ENCODE measurements around the gene UNC5B.

The UNC5B gene

DNA sequence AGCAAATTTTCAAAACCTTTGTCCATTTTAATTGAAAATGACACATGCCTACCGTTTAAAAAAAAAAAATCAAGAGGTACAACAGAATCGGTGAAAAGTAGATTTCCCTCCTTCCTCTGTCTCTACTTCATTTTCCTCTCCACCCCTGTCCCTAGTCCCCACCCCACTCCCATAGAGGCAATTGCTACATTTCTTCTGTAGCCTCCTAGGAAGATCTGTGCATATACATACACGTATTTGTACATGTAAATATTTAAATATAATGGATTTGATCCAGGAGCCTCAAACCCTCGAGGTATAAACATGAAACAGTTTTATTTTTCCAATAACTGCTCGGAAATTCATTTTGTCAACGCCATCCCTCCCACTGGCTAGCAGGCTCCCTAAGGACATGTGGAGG, 92.5 kb downstream of the UNC5B start:
- ATAC-seq (ENCODE audit: insufficient read depth, low read depth), result no peak
- TF ChIP-seq EZH2 (IDR thresholded peaks at IDR 0.05; ENCODE audit: borderline replicate concordance, low read depth, low read length, severe bottlenecking), result no peak
- TF ChIP-seq, protein P1, sequence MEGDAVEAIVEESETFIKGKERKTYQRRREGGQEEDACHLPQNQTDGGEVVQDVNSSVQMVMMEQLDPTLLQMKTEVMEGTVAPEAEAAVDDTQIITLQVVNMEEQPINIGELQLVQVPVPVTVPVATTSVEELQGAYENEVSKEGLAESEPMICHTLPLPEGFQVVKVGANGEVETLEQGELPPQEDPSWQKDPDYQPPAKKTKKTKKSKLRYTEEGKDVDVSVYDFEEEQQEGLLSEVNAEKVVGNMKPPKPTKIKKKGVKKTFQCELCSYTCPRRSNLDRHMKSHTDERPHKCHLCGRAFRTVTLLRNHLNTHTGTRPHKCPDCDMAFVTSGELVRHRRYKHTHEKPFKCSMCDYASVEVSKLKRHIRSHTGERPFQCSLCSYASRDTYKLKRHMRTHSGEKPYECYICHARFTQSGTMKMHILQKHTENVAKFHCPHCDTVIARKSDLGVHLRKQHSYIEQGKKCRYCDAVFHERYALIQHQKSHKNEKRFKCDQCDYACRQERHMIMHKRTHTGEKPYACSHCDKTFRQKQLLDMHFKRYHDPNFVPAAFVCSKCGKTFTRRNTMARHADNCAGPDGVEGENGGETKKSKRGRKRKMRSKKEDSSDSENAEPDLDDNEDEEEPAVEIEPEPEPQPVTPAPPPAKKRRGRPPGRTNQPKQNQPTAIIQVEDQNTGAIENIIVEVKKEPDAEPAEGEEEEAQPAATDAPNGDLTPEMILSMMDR (IDR thresholded peaks at IDR 0.05; ENCODE audit: borderline replicate concordance, extremely low read depth, low read length, poor library complexity, severe bottlenecking), result no peak

DNA sequence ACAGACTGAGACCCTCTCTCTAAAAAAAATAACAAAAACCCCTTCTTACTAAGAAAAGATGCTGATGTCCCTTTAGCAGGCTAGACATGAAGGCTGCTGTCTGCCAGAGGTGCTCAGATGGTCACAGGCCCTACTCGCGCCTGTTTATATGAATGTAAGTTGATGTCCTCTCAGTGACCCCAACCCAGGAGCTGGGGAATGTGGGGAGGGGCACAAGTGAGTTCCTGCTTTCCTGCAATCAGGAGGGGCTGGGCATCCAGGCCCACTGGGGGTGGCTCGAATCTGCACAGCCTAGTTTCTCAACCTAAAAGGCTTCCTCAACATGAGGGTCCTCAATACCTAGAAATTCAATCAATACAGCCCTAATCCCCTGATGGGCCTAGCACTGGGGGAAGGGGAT, 94.6 kb downstream of the UNC5B start:
- no peak for TF ChIP-seq EZH2 (IDR thresholded peaks at IDR 0.05; ENCODE audit: borderline replicate concordance, low read depth, low read length, severe bottlenecking)
- TF ChIP-seq, protein P1 (IDR thresholded peaks at IDR 0.05; ENCODE audit: borderline replicate concordance, extremely low read depth, low read length, poor library complexity, severe bottlenecking), result no peak
- H3K4me1 ChIP-seq (ENCODE audit: insufficient read depth, low read length), result no peaks in the 10 kb centered on the region
- ATAC-seq (ENCODE audit: insufficient read depth, low read depth), result no peak

More for the DNA sequence above, 92.5 kb downstream of the UNC5B start:
- no peak for DNase-seq
- Histone ChIP-seq H3K4me2 (ENCODE audit: insufficient read depth, low read length) (no peak overlapping the region), H2AFZ (ENCODE audit: low read depth, low read length) (no peak overlapping the region), H3K27me3 (ENCODE audit: insufficient read depth, low read length, poor library complexity) (no peaks in the 10 kb centered on the region), H3K9me3 (ENCODE audit: insufficient read depth, low read length, severe bottlenecking) (no peaks in the 10 kb centered on the region), H3K4me3 (ENCODE audit: low read depth in 1 of 2, low read length in 2 of 2) (no peak overlapping the region), H3K4me1 (ENCODE audit: insufficient read depth, low read length) (no peaks in the 10 kb centered on the region), H4K20me1 (ENCODE audit: insufficient read depth, low read length) (no peaks in the 10 kb centered on the region), H3K9ac (ENCODE audit: low read depth, low read length) (no peak overlapping the region), H3K27ac (ENCODE audit: low read length) (no peak overlapping the region), H3K36me3 (ENCODE audit: insufficient read depth, low read length) (no peaks in the 10 kb centered on the region), H3K79me2 (ENCODE audit: insufficient read depth, low read length) (no peaks in the 10 kb centered on the region)

DNA sequence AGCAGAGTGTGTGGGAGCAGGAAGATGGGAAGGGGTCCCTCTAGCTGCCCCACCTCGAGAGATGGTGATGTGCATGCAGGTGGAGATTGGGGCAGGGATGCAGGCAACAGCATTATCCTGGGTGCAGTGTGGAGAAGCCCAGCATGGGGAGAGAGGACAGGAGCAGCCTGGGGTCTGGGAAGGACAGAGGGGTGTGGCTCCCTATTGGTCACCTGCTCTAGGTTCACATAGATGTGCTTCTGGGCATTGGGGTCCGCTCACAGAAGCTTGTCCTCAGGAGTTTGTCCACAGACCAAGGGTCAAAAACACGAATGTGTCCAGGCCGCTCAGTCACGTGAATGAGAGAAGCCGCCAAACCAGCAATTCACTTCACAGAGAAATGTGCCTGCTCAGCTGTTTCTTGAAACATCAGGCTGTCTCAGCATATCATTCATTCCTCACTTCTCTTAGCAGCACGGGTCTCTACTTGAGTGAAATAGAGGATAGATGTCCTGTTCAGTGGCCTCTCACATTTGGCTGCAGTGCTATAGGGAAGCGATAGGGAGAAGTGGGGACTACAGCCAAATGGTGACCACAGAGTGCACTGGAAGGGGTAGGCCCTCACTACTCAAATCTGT, 95.2 kb downstream of the UNC5B start:
- Histone ChIP-seq H3K9ac (ENCODE audit: low read depth, low read length) (no peak overlapping the region), H2AFZ (ENCODE audit: low read depth, low read length) (no peak overlapping the region), H3K4me1 (ENCODE audit: insufficient read depth, low read length) (no peaks in the 10 kb centered on the region), H3K27me3 (ENCODE audit: insufficient read depth, low read length, poor library complexity) (peaks cover 7% of the 10 kb centered on the region), H3K4me2 (ENCODE audit: insufficient read depth, low read length) (no peak overlapping the region), H3K79me2 (ENCODE audit: insufficient read depth, low read length) (no peaks in the 10 kb centered on the region), H3K9me3 (ENCODE audit: insufficient read depth, low read length, severe bottlenecking) (no peaks in the 10 kb centered on the region), H3K4me3 (ENCODE audit: low read depth in 1 of 2, low read length in 2 of 2) (no peak overlapping the region), H4K20me1 (ENCODE audit: insufficient read depth, low read length) (no peaks in the 10 kb centered on the region), H3K36me3 (ENCODE audit: insufficient read depth, low read length) (no peaks in the 10 kb centered on the region), H3K27ac (ENCODE audit: low read length) (no peak overlapping the region)
- no peak for DNase-seq
- TF ChIP-seq, protein P1 (IDR thresholded peaks at IDR 0.05; ENCODE audit: borderline replicate concordance, extremely low read depth, low read length, poor library complexity, severe bottlenecking), result no peak
- no peak for TF ChIP-seq EZH2 (IDR thresholded peaks at IDR 0.05; ENCODE audit: borderline replicate concordance, low read depth, low read length, severe bottlenecking)
- no peak for ATAC-seq (ENCODE audit: insufficient read depth, low read depth)

More for the DNA sequence above, 94.6 kb downstream of the UNC5B start:
- no peaks in the 10 kb centered on the region for H3K36me3 ChIP-seq (ENCODE audit: insufficient read depth, low read length)
- peaks cover 7% of the 10 kb centered on the region for H3K27me3 ChIP-seq (ENCODE audit: insufficient read depth, low read length, poor library complexity)
- no peak for DNase-seq
- no peak overlapping the region for H2AFZ ChIP-seq (ENCODE audit: low read depth, low read length)
- H3K4me3 ChIP-seq (ENCODE audit: low read depth in 1 of 2, low read length in 2 of 2), result no peak overlapping the region
- H3K9ac ChIP-seq (ENCODE audit: low read depth, low read length), result no peak overlapping the region
- H3K79me2 ChIP-seq (ENCODE audit: insufficient read depth, low read length), result no peaks in the 10 kb centered on the region
- no peak overlapping the region for H3K4me2 ChIP-seq (ENCODE audit: insufficient read depth, low read length)
- H3K27ac ChIP-seq (ENCODE audit: low read length), result no peak overlapping the region
- no peaks in the 10 kb centered on the region for H4K20me1 ChIP-seq (ENCODE audit: insufficient read depth, low read length)
- H3K9me3 ChIP-seq (ENCODE audit: insufficient read depth, low read length, severe bottlenecking), result no peaks in the 10 kb centered on the region
